Mammary epithelial cell (primary cell): ENCODE measurements around the gene APOL4.

Experiments
- EZH2 ChIP-seq: IDR thresholded peaks from 2 replicates; pipeline ENCODE4 v1.6.1; 2012; ENCODE audit warnings: low read length, inconsistent platforms, borderline replicate concordance
- TF ChIP-seq, protein P1 (sequence below), 2 donors: IDR thresholded peaks in 1 of 2; conservative IDR thresholded peaks in 1 of 2; 2 replicates each; pipeline ENCODE4 v1.5.1; 2011 to 2012; ENCODE audit warnings: inconsistent platforms in 2 of 2, low read length in 2 of 2, mild to moderate bottlenecking in 2 of 2, control low read depth in 1 of 2, low read depth in 1 of 2; ENCODE audit not compliant: insufficient read depth in 1 of 2; ENCODE audit errors: extremely low read depth in 1 of 2

DNA sequence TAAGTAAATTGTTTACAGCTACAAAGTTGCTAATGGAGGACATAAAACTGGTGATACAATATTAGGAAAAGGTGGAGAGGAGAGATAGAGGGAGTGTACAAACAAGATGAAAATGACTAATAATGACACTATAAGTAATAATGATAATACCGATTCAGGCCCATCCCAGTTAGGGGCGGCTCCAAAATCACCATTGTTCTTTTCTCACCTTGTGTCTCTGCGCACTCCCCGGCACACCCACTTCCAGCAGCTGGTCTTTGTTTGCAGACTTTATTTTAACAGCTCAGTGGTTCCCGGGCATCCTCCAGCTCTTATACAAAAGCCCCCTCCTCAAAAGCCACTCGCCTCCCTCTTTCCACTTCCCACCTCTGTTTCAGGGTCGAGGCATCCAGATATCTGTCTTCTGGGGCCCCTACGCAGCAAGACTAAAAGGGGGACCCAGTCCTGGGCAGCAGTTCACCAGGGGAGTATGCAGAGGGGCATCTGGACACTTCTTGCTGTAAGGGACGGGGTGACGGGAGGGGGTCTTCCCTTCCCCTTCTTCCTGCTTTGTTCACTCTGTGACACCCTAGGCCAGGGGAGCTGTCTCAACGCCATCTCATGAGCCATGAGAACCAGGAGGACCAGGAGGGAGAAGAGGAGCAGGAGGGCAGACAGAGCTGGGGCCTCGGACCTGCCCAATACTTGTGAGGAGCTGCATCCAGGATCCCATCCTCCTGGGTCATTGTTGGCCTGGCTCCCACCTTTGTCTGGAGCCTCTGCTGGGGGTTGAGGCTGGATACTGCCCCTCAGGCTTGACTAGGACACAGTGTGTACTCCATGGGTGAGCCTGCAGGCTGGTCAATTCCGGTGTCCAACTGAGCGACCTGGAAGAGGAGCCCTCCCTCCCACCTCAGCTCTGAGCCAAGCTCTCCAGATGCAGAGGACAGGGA is 35.0 kb upstream of the APOL4 start:
- TF ChIP-seq, protein P1, sequence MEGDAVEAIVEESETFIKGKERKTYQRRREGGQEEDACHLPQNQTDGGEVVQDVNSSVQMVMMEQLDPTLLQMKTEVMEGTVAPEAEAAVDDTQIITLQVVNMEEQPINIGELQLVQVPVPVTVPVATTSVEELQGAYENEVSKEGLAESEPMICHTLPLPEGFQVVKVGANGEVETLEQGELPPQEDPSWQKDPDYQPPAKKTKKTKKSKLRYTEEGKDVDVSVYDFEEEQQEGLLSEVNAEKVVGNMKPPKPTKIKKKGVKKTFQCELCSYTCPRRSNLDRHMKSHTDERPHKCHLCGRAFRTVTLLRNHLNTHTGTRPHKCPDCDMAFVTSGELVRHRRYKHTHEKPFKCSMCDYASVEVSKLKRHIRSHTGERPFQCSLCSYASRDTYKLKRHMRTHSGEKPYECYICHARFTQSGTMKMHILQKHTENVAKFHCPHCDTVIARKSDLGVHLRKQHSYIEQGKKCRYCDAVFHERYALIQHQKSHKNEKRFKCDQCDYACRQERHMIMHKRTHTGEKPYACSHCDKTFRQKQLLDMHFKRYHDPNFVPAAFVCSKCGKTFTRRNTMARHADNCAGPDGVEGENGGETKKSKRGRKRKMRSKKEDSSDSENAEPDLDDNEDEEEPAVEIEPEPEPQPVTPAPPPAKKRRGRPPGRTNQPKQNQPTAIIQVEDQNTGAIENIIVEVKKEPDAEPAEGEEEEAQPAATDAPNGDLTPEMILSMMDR (conservative IDR thresholded peaks at IDR 0.05 in 1 of 2, IDR thresholded peaks at IDR 0.05 in 1 of 2; ENCODE audit: extremely low read depth in 1 of 2, insufficient read depth in 1 of 2, low read depth in 1 of 2, low read length in 2 of 2), result no peak
- no peak for TF ChIP-seq EZH2
